HL-60 (cell line): ENCODE measurements around the gene EPHB2.

Source experiments
- DNase-seq, 2 experiments: peaks; one replicate each; pipeline ENCODE4 v3.0.0-alpha.2; 2010 to 2020; ENCODE audit warnings: low read depth in 1 of 2, low spot score in 1 of 2
- H3K27ac ChIP-seq: fragments of 250-450 bp; sonication (Bioruptor Pico); replicated peaks from 2 replicates; pipeline ENCODE4 v1.5.1; 2020; ENCODE audit warnings: mild to moderate bottlenecking, moderate library complexity
- H3K27me3 ChIP-seq: fragments of 250-450 bp; sonication (Bioruptor Pico); 2 replicates; pipeline ENCODE4 v1.5.1; 2021; ENCODE audit warnings: mild to moderate bottlenecking, moderate library complexity; ENCODE audit not compliant: insufficient read depth, poor library complexity, severe bottlenecking
- H3K4me3 ChIP-seq: replicated peaks from 2 replicates; pipeline ENCODE4 v1.5.1; 2011; ENCODE audit warnings: mild to moderate bottlenecking, control low read depth, low read length; ENCODE audit not compliant: insufficient read depth
- GABPA ChIP-seq: IDR thresholded peaks from 2 replicates; pipeline ENCODE4 v1.6.1; 2012; ENCODE audit warnings: low read depth
- POLR2AphosphoS5 ChIP-seq: IDR thresholded peaks from 2 replicates; pipeline ENCODE4 v1.6.1; 2012; ENCODE audit warnings: low read depth
- SPI1 ChIP-seq: IDR thresholded peaks from 2 replicates; pipeline ENCODE4 v1.6.1; 2012; ENCODE audit warnings: low read depth, mild to moderate bottlenecking, borderline replicate concordance
- TF ChIP-seq, protein P1 (sequence below): IDR thresholded peaks from 2 replicates; pipeline ENCODE4 v1.6.1; 2012; ENCODE audit warnings: low read depth; ENCODE audit not compliant: insufficient replicate concordance
- TF ChIP-seq, protein P2 (sequence below): IDR thresholded peaks from one replicate; pipeline ENCODE4 v1.5.1; 2011; ENCODE audit warnings: low read length, control low read depth, inconsistent platforms; ENCODE audit not compliant: insufficient read depth

Gene EPHB2

DNA sequence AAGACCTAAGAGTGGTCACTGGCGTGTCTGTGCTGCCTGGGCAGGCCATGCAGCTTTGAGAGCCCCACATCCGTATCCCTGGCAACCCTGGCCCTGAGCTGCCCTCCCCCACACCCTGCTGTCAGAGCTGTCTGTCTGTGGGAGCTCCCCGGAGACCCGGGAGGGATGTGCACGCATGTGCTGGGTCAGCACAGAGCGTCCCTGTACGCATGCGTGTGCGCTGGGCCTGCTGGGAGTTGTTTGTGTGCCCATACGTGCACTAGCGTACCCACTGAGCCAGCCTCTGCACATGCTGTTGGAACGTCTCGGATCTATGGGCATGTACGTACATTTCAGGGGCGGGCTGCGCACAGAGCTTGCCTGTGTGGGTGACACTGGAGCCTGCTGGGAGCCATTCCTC lies 89.3 kb downstream of the EPHB2 start:
- no peak for TF ChIP-seq GABPA
- DNase-seq = no peak
- Histone ChIP-seq H3K27me3 (no peaks in the 10 kb centered on the region), H3K27ac (no peak overlapping the region), H3K4me3 (no peak overlapping the region)

DNA sequence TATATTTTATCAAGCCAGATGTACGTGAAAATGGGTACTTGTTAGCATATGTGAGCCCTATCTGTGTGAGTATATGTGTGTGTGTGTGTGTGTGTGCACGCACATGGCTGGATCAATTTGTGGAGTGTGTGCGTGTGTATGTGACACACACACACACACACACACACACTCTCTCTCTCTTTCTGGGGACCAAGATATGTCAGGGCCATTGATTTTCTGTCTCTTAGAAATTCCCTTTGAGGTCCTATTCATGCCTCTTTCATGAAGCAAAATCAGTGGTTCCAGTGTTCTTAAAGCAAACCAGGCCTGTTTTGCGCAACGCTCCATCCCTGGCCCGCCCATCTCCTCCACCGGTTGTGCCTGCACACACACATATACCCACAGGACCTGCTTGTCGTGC lies 90.0 kb downstream of the EPHB2 start:
- Histone ChIP-seq H3K27ac (no peak overlapping the region), H3K27me3 (no peaks in the 10 kb centered on the region), H3K4me3 (no peak overlapping the region)
- DNase-seq = no peak
- TF ChIP-seq, protein P1, sequence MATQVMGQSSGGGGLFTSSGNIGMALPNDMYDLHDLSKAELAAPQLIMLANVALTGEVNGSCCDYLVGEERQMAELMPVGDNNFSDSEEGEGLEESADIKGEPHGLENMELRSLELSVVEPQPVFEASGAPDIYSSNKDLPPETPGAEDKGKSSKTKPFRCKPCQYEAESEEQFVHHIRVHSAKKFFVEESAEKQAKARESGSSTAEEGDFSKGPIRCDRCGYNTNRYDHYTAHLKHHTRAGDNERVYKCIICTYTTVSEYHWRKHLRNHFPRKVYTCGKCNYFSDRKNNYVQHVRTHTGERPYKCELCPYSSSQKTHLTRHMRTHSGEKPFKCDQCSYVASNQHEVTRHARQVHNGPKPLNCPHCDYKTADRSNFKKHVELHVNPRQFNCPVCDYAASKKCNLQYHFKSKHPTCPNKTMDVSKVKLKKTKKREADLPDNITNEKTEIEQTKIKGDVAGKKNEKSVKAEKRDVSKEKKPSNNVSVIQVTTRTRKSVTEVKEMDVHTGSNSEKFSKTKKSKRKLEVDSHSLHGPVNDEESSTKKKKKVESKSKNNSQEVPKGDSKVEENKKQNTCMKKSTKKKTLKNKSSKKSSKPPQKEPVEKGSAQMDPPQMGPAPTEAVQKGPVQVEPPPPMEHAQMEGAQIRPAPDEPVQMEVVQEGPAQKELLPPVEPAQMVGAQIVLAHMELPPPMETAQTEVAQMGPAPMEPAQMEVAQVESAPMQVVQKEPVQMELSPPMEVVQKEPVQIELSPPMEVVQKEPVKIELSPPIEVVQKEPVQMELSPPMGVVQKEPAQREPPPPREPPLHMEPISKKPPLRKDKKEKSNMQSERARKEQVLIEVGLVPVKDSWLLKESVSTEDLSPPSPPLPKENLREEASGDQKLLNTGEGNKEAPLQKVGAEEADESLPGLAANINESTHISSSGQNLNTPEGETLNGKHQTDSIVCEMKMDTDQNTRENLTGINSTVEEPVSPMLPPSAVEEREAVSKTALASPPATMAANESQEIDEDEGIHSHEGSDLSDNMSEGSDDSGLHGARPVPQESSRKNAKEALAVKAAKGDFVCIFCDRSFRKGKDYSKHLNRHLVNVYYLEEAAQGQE = no peak
- TF ChIP-seq GABPA (no peak), SPI1 (no peak), POLR2AphosphoS5 (no peak)
- TF ChIP-seq, protein P2, sequence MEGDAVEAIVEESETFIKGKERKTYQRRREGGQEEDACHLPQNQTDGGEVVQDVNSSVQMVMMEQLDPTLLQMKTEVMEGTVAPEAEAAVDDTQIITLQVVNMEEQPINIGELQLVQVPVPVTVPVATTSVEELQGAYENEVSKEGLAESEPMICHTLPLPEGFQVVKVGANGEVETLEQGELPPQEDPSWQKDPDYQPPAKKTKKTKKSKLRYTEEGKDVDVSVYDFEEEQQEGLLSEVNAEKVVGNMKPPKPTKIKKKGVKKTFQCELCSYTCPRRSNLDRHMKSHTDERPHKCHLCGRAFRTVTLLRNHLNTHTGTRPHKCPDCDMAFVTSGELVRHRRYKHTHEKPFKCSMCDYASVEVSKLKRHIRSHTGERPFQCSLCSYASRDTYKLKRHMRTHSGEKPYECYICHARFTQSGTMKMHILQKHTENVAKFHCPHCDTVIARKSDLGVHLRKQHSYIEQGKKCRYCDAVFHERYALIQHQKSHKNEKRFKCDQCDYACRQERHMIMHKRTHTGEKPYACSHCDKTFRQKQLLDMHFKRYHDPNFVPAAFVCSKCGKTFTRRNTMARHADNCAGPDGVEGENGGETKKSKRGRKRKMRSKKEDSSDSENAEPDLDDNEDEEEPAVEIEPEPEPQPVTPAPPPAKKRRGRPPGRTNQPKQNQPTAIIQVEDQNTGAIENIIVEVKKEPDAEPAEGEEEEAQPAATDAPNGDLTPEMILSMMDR = no peak

DNA sequence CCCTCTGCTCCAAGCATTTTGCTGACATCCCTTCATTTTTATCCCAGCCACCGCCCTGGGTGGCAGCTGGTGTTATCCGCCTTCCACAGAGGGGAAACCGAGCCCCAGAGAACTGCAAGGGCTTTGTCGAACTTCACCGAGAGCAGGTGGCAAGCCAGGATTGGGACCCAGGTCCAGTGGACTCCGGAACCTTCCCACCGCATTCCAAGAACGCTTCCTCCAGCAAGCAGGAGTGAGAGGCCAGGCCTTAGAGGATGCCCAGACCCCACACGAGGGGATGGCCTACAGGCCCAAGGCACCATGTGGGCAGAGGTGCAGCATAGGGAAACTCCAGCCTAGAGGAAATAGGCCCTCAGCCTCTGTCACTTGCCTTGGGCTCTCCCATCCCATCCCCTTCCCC lies 90.7 kb downstream of the EPHB2 start:
- no peak for DNase-seq
- Histone ChIP-seq H3K27ac (no peak overlapping the region), H3K4me3 (no peak overlapping the region), H3K27me3 (no peaks in the 10 kb centered on the region)
- TF ChIP-seq, protein P1 = no peak
- TF ChIP-seq SPI1 = no peak
- TF ChIP-seq POLR2AphosphoS5 = no peak
- TF ChIP-seq GABPA = no peak
- TF ChIP-seq, protein P2 = no peak

DNA sequence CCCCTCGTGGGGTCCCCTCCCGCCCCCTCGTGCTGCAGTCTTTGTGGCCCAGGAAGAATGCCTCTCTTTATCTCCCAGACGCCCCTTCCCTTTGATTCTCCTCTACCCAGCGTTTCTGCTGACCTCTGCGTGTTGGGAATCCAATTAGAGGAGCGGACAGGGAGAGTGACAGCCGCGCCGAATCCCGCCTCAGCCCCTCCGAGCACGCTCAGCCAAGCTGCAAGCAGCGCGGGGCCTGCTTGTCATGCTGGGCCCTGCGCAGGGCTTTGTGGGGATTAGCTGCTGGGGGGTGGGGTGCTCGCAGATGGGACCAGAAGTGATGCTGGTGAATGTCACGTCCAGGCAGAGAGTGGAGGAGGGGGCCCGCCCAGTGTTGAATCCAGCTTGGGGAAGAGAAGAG lies 91.1 kb downstream of the EPHB2 start:
- no peak overlapping the region for H3K4me3 ChIP-seq
- H3K27ac ChIP-seq = no peak overlapping the region
- no peaks in the 10 kb centered on the region for H3K27me3 ChIP-seq
- DNase-seq = no peak
- TF ChIP-seq, protein P1 = no peak
- TF ChIP-seq, protein P2 = no peak
- TF ChIP-seq SPI1 (no peak), POLR2AphosphoS5 (no peak), GABPA (no peak)
